HG02885 (cell line): Measurements from ENCODE around the gene PRR14.

Experiments used
- ATAC-seq: cut with Tn5 transposase; IDR thresholded peaks from one replicate; pipeline ENCODE4 v1.9.1; 2021; ENCODE audit warnings: mild to moderate bottlenecking; ENCODE audit not compliant: unreplicated experiment, poor library complexity

The PRR14 gene

DNA sequence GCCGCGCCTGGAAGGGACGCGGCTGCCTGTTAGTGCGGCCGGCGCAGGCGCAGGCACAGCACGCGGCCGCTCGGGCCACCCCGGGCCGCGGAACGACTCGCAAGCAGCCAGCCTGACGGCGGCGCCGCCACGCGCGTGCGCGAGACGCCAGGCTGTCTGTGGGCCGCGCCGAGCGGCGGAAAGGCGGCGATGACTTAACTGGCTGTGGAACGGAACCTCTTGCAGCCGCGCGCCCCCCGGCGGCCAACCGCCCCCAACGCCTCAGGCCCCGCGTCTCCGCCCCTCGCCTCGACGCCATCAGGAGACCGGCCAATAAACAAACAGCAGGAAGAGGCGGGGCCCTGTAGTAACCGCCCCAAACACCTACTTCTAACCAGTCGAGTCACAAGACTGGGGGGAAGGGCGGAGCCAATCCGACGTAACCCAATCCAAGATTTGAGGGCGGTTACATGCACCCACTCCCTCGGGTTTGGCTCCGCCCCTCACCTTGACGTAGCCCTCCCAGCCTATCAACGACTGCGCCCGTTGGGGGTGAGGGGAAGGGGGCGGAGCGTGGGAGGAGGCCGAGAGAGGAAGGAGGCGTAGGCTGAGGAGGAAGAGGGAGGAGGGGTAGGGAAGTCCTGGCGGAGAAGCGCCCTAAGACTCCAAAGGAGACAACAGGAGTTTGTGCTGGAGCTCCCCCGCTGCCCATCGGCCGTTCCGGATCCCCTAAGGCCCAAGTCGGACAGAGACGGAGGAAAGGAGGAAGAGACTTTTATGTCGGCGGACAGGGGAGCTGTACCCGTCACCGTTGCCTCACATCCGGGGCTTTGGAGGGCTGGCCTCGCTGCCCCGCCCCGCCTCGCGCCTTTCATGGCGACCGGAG, 7.3 kb downstream of the PRR14 start, which contains the start of gene FBRS:
TSS of gene FBRS (plus strand) at position 566 of the 865 bp plus-strand sequence. CDS start 1,088 bp downstream, outside the sequence.
- ATAC-seq, result peak; percentile 73

DNA sequence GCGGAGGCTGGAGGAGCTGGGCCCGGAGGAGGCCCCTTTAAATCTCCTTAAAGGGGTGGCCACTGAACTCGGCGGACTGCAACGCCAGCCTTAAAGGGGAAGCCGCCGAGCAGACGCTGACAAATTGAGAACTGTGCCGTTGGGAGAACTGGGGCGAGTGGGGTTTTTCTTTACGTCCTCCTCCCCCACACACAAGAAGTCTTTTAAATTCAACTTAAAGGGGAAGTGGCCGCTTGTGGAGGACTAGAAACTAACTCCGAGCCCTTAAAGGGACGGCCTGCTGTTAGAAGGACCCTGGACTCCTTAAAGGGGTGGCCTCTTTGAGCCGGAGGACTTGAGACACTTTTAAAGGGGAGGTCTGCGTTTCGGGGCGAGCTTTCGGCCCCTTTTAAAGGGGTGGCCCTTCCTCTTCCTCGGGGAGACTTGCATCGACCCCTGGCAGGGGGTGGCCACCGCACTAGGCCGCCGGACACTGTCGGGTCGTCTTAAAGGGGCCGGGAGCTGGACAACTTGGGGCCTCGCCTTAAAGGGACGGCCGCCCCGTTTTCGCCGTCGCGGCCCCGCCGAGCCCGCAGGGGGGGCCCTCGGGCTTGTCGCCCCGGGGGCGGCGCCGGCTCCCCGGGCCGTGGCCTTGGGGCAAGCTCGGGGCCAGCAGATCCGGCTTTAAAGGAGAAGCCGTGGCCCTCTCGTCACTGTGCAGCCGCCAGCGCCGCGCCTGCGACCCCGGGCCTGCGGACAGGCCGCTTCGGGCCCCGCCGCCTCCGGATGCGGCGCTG, 8.2 kb downstream of the PRR14 start:
- ATAC-seq, result peak; percentile 24

DNA sequence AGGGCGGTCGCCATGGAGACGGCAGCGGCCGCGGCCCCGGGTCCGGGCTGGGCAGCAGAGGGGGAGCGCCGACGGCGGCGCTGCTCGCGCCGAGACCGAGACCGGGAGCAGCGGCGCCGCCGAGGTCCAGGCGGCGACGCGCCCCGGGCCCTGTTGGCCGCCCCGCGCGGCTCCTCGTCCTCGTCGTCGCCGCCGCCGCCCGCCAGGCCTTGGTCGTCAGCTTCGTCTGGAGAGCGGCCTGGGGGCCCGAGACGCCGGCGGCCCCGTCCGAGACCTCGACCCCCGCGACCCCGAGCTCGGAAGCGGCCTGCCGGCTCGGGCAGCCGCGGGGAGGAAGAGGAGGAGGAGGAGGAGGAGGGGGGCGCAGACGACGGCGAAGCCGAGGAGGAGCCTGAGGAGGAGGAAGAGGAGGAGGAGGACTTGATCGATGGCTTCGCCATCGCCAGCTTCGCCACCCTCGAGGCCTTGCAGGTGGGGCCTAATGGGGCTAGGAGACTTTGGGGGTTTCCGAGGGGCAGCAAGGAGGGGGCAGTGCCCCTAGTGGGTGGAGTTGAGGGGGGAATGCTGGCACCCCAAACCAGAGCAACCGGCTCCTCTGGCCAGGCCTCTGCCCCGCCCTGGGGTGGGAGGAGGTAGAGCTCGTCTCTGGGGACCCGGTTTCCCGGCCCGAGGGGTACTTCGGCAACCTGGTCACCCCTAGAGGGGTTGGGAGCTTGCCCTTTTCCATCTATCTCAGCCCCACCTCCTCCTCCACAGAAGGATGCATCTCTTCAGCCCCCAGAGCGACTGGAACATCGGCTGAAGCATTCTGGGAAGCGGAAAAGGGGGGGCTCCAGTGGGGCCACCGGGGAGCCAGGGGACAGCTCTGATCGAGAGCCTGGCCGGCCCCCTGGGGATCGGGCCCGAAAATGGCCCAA, 9.0 kb downstream of the PRR14 start:
- ATAC-seq, result no peak

DNA sequence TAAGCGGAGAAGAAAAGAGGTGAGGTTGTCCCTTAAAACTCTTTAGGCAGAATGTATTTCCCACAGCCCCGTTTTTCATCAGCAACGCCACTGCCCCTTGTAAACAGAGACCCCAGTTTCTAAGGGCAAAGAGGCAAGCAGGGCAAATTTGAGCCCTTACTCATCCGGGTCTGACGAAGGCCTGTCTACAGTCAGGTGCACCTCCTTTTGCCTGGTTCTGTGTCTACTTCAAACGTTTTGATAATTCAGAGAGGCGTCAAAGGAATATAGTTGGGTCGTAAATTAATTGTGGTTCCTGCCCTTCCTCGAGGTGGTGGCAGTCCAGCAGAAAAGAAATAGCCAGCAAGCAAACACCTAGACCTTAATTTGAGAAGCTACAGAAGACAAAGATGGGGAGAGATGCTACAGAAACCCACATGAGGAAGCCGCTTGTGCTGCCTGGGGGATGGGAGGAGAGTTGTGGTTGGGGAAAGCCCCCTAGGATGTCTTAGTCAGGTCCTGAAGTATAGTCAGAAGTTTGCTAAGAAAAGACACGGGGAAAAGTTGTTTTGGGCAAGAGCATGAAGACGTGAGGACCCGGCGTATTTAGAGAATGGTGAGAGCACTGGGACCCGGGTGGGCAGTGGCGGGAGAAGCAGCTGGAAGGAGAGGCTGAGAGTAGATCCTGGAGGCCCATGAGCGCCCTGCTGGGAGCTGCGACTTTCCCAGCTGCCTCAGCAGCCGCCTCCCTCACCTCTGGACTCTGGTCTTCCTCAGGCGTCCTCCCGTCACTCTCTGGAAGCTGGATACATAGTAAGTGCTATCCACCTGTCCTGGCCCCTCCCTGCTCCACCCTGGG, 9.9 kb downstream of the PRR14 start:
- ATAC-seq, result no peak

DNA sequence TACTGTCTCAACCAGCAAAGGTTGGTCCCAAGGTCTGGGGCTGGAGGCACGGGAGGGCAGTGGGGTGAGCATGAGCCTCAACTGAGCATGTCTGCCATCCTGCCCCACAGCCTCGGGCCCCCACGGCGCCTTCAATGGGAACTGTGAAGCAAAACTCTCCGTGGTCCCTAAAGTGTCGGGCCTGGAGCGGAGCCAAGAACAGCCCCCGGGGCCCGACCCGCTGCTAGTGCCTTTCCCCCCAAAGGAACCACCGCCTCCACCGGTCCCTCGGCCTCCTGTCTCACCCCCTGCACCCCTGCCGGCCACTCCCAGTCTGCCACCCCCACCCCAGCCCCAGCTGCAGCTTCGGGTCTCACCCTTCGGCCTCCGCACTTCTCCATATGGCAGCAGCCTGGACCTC, 11.7 kb downstream of the PRR14 start:
- ATAC-seq, result no peak

DNA sequence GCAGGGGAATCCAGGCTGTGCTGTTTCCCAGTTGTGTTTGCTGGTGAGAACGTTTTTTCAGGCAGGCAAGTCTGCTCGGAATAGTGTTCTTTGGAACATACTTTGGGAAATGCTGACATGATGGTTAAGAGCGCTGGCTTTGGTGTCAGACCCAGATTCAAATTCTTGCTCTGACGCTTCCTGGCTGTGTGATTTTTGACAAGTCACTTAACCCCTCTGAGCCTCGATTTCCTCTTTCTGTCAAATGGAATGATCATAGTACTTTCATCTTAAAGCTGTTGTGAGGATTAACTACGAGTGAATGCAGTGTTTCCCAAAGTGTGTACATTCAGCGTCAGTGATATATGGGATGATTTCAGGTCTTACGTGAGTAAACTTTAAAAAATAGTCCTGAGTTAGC, 12.3 kb downstream of the PRR14 start:
- no peak for ATAC-seq

DNA sequence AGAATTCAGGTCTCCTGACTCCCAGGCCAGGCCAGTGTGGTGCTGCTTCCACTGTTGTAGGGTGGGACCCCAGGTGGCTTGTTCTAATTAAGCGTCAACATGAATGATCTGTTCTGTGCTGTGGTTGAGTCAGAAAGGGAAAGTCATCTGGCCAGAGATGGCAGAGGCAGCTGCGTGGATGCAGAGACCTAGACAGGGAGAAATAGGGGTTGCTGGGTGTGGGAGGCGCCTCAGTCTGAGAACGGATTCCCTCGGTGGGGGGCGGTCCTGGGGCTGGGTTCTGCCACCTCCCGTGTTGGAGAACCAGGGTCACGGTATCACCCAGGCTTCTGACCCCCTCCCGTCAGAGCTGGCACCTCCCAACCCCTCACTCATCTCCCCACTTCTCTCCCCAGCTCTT, 13.1 kb downstream of the PRR14 start:
- ATAC-seq, result no peak

DNA sequence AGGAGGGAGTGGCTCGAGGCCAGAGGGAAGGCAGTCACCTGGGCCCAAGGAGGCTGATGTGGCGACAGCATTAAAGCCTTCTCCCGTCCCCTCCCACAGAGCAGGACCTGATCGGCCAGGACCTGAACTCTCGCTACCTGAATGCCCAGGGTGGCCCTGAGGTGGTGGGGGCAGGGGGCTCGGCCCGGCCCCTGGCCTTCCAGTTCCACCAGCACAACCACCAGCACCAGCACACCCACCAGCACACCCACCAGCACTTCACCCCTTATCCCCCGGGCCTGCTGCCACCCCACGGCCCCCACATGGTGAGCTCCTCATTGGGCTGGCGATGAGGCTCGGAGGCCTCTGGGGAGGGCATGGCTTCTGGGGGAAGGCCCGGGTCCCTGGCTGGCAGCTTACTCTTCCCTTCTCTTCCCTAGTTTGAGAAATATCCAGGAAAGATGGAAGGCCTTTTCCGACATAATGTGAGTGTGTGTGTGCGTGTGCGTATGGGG, 13.9 kb downstream of the PRR14 start:
- ATAC-seq, result no peak

DNA sequence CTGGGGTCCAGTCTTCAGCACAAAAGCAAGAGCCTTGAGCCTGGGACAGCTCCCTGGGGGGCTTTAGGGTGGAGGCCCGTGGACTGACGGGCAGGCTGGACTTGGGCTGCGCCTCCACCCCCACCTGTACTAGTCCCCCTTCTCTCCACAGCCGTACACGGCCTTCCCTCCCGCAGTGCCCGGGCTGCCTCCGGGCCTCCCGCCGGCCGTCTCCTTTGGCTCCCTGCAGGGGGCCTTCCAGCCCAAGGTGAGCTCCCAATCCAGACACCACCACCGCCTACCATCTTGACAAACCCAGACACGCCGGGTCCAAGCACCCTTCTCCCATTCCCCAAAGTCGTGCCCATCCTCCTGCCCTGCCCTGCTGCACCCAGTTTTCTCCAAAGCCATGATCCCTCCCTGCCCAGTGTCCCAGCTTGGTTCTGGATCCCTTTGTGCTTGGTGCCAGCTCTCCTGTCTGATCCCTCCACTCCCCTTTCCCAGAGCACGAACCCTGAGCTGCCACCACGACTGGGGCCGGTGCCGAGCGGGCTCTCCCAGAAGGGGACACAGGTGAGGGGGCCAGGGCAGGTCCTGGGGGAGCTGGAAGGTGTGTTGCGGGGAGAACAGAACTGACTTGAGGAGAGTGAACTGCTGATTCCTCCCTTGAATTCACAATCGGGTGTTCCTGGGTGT, 14.5 kb downstream of the PRR14 start:
- no peak for ATAC-seq

DNA sequence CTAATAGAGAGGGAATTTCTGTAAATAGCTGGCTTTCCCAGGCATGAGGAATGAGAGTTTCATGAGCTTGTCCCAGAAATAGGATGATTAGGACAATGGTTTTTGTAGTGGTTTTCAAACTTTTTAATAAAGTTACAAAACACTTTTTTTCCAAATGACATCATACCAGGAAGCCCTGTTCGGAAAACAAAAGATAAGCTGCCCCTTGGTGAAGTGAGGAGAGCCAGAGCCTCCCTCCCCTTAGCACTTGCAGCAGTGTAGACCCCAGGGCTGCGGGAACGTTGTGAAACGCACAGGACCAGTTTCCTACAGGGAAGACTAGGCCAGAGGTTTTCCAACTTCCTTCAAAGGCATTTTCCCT, 15.1 kb downstream of the PRR14 start:
- no peak for ATAC-seq

DNA sequence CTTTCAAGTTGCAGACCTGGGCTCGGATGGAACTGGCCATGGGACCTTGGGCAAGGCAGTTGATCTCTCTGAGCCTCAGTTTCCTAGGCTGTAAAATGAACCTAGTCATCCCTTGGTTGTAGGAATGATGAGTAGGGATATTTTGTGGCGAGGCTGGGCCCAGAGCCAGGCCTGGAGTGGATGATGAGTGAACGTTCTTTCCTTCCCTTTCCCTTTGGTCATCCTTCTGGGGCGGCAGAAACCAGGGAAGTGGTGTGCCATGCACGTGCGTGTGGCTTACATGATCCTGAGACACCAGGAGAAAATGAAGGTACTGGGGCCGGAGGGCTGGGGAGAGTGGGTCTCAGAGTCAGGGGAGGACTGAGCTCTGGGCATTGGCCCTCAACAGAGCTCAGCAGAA, 15.9 kb downstream of the PRR14 start:
- no peak for ATAC-seq

DNA sequence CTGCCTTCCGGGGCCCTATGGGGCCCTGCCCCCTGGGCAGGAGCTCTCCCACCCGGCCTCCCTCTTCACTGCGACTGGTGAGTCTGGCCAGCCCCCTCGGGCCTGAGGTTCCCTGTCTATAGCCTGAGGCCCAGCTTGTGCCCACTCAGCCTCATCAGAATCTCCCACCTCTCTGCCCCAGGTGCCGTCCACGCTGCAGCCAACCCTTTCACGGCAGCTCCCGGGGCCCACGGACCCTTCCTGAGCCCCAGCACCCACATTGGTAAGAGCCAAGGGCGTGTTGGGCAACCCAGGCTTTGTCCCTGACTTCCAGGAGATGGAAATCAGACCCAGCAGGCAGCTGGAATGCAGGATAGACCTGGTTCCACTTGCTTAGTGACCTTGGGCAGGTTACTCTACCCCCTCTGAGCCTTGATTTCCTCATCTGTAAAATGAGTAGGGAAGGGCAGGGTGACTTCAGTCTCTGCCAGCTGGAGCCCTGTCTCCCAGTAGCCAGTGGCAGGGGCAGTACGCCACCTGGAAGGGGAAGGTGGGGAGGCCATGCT, 16.7 kb downstream of the PRR14 start:
- no peak for ATAC-seq

DNA sequence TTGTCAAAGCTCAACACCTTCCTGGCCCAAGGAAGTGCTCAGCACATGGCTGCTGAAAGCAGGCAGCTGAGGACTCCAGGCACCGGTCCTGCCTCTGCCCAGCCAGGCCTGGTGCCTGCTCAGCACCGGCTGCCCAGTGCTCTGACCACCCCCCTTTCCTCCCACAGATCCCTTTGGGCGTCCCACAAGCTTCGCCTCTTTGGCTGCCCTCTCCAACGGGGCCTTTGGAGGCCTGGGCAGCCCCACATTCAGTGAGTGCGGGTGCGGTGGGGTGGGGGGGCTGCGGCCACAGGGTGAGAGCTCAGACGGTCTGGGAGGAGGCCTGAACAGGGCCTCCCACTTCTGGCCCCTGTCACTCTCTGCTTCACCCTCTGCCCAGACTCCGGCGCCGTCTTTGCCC, 17.6 kb downstream of the PRR14 start:
- ATAC-seq, result no peak

DNA sequence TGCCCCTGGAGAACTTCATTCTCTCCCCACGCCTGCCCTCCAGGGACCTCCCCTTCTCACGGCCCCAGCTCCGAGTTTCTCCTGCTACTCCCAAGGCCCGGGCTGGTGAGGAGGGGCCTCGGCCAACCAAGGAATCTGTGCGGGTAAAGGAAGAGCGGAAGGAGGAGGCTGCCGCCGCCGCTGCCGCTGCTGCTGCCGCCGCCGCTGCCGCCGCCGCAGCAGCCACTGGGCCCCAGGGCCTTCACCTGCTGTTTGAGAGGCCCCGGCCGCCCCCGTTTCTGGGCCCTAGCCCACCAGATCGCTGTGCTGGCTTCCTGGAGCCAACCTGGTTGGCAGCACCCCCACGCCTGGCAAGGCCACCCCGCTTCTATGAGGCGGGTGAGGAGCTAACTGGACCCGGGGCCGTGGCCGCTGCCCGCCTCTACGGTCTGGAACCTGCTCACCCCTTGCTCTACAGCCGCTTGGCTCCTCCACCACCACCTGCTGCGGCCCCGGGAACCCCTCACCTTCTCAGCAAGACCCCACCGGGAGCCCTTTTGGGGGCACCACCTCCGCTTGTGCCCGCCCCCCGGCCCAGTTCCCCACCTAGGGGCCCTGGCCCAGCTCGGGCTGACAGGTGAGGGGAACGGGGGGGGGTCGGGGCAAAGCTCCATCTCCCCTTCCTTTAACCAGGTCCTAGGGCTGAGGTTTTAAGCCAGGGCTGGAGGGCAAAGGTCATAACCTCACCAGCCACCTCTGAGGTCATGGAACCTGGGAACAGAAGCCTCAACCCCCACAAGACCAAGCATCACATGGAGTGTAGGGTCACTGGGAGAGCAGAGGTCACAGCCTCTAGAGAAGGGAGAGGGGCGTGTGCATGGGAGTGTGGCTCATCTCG, 18.5 kb downstream of the PRR14 start:
- ATAC-seq, result no peak

DNA sequence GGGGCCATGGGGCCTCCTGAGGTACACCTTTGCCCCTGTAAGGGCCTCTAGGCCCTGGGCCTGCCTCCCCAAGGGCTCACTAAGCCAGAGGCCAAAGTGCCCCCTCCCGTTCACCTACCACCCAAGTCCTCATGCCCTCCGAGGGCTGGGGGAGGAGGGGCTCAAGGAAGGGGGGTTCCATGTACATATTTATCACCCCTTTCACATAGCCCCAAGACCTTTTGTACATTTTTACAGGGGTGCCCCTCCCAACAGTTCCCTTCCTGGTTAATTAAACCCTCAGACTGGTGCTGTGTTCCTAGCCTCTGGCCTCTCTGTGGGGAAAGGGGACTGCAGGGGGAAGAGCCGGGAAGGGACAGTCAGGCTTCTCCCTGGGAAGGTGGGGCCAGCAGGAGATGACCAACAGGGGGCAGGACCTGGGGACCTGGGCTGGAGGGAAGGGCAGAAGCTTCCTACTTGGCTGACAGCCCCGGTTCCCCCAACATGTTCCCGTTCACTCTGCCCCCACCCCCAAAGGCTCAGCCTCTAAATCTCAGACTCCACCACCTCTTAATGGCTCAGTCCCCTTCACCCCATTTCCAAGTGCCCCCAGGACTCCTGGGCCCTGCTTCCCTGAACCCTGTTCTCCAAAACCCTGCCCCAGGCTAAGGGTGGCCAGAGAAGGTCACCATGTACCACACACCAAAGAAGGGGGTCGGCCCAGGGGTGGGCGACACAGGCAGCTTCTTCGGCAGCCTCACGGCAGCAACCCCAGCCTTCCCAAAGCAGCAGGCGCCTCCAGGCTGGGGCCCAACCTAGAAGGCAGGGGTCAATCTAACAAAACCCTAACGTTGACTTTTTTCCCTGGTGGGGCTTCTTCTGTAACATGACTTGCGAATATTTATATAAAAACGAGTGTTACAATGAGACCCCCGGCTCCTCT, 19.4 kb downstream of the PRR14 start:
- no peak for ATAC-seq

DNA sequence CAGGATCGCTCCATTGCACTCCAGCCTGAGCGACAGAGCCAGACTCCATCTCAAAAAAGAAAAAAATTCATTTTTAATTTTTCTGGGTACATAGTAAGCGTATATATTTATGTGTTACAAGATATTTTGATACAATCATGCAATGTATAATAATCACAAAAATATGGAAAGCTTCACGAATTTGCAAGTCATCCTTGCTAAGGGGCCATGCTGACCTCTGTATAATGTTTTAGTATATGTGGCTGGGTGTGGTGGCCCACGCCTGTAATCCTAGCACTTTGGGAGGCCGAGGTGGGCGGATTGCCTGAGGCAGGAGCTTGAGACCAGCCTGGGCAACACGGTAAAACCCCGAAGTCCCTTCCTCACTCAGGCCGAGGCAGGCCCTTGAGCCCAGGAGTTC, 24.4 kb downstream of the PRR14 start:
- no peak for ATAC-seq
